ENCODE data around the gene METTL25B. TPM values are rescaled to one million over a fixed set of nuclear protein-coding genes. Genes with fewer than 3 reads are reported as not detected.

Gene METTL25B
- total and polyA plus RNA-seq, 4 donors = 6.9 to 13.5 (median 11.5) TPM

DNA sequence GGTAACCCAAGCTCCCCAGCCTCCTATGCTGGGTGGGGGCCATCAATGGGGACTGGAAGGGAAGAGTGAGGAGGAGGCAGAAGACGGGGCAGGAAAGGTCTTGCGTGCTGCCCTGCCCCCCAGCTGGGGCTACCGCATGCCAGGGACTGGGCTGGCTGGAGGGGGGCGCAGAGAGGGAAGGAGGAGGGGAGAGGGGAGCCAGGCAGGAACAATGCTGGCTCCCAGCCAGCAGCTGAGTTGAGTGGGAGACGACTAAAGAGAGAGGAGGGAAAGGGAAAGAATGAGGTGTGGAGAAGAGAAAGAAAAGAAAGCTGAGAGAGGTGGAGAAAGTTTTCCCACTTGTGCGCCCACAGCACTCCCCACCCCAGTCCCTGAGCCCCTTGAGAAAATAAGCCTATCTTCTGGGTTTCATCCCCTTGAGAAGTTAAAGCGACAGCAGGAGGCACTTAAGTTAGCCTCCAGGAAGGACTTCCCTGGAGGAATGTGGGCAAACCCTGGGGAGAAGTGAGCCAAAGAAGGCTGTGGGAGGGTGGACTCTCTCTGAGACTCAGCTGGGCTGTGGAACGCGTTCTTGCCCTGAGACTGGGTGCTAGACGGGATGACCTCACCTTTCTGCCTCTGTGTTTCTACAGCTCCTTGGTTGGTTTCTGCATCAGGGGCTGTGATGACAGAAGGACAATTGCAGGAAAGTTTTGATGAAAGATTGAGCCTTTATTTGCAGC, 38.2 kb upstream of the METTL25B start:
- Histone ChIP-seq H3K36me3 (ENCODE audit: control insufficient read depth in 4 of 4, insufficient read depth in 3 of 4, low read depth in 1 of 4, low read length in 3 of 4) (no peaks in the 10 kb centered on the region), H3K4me1 (ENCODE audit: control insufficient read depth in 4 of 4, insufficient read depth in 4 of 4, low read length in 3 of 4) (peaks cover 0 to 5% (median 3%) of the 10 kb centered on the region in 4 donors), H3K27me3 (ENCODE audit: control insufficient read depth in 4 of 4, insufficient read depth in 4 of 4, low read length in 3 of 4) (peaks cover 0 to 2% (median under 1%) of the 10 kb centered on the region in 4 donors), H3K9me3 (ENCODE audit: control insufficient read depth in 4 of 4, low read length in 3 of 4) (no peaks in the 10 kb centered on the region), H3K4me3 (ENCODE audit: low read depth in 1 of 3, low read length in 3 of 3) (no peak overlapping the region), H3K9ac (ENCODE audit: low read depth in 1 of 2, low read length in 2 of 2) (no peak overlapping the region), H3K27ac (ENCODE audit: low read depth in 1 of 2, low read length in 2 of 2) (no peak overlapping the region)
- no peak for DNase-seq (ENCODE audit: low spot score)
- TF ChIP-seq, protein P1, sequence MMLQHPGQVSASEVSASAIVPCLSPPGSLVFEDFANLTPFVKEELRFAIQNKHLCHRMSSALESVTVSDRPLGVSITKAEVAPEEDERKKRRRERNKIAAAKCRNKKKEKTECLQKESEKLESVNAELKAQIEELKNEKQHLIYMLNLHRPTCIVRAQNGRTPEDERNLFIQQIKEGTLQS (IDR thresholded peaks at IDR 0.05) = no peak
- TF ChIP-seq, protein P2, sequence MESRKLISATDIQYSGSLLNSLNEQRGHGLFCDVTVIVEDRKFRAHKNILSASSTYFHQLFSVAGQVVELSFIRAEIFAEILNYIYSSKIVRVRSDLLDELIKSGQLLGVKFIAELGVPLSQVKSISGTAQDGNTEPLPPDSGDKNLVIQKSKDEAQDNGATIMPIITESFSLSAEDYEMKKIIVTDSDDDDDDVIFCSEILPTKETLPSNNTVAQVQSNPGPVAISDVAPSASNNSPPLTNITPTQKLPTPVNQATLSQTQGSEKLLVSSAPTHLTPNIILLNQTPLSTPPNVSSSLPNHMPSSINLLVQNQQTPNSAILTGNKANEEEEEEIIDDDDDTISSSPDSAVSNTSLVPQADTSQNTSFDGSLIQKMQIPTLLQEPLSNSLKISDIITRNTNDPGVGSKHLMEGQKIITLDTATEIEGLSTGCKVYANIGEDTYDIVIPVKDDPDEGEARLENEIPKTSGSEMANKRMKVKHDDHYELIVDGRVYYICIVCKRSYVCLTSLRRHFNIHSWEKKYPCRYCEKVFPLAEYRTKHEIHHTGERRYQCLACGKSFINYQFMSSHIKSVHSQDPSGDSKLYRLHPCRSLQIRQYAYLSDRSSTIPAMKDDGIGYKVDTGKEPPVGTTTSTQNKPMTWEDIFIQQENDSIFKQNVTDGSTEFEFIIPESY (IDR thresholded peaks at IDR 0.05) = no peak
- no peak for TF ChIP-seq GABPA (IDR thresholded peaks at IDR 0.05 in 1 of 2, conservative IDR thresholded peaks at IDR 0.05 in 1 of 2)
- TF ChIP-seq RXRA (IDR thresholded peaks at IDR 0.05) = no peak
- TF ChIP-seq NR2F2 (IDR thresholded peaks at IDR 0.05) = no peak
- TF ChIP-seq SP1 (IDR thresholded peaks at IDR 0.05) = no peak
- TF ChIP-seq, protein P3, sequence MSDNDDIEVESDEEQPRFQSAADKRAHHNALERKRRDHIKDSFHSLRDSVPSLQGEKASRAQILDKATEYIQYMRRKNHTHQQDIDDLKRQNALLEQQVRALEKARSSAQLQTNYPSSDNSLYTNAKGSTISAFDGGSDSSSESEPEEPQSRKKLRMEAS (IDR thresholded peaks at IDR 0.05) = no peak
- no peak for TF ChIP-seq TAF1 (conservative IDR thresholded peaks at IDR 0.05)
- TF ChIP-seq EGR1 (IDR thresholded peaks at IDR 0.05; ENCODE audit: low read depth in 2 of 2) = no peak
- WGBS = 27% methylated on average over 10 of the region's 10 CpGs

DNA sequence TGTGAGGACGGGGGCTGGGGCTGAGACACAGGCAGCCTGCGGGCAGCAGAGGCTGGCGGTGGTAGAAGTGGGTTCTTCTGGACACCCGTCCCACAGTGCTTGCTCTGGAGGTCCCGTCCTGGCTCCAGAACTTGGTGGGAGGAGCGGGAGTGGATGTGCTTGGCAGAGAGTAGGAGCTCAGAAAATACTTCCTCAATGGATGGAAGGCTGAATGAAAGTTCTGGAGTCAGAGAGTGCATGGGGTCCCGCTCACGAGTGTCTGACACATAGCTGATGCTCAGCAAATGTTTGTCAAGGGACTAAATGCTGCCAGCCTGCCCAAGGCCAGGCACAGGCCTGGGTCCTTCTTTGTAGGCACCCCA, 37.6 kb upstream of the METTL25B start:
- H3K27me3 ChIP-seq (ENCODE audit: control insufficient read depth in 4 of 4, insufficient read depth in 4 of 4, low read length in 3 of 4) = peaks cover 0 to 2% (median under 1%) of the 10 kb centered on the region in 4 donors
- no peak overlapping the region for H3K9ac ChIP-seq (ENCODE audit: low read depth in 1 of 2, low read length in 2 of 2)
- no peak overlapping the region for H3K4me3 ChIP-seq (ENCODE audit: low read depth in 1 of 3, low read length in 3 of 3)
- peaks cover 0 to 5% (median 3%) of the 10 kb centered on the region in 4 donors for H3K4me1 ChIP-seq (ENCODE audit: control insufficient read depth in 4 of 4, insufficient read depth in 4 of 4, low read length in 3 of 4)
- H3K36me3 ChIP-seq (ENCODE audit: control insufficient read depth in 4 of 4, insufficient read depth in 3 of 4, low read depth in 1 of 4, low read length in 3 of 4) = no peaks in the 10 kb centered on the region
- no peak for DNase-seq (ENCODE audit: low spot score)
- no peak overlapping the region for H3K27ac ChIP-seq (ENCODE audit: low read depth in 1 of 2, low read length in 2 of 2)
- TF ChIP-seq, protein P1 (IDR thresholded peaks at IDR 0.05) = no peak
- TF ChIP-seq EGR1 (IDR thresholded peaks at IDR 0.05; ENCODE audit: low read depth in 2 of 2) (no peak), HNF4G (IDR thresholded peaks at IDR 0.05) (no peak), SP1 (IDR thresholded peaks at IDR 0.05) (no peak), JUND (IDR thresholded peaks at IDR 0.05) (no peak), HNF4A (conservative IDR thresholded peaks at IDR 0.05) (no peak), TAF1 (conservative IDR thresholded peaks at IDR 0.05) (no peak), GABPA (IDR thresholded peaks at IDR 0.05 in 1 of 2, conservative IDR thresholded peaks at IDR 0.05 in 1 of 2) (no peak), NR2F2 (IDR thresholded peaks at IDR 0.05) (no peak), FOXA1 (IDR thresholded peaks at IDR 0.05) (no peak), RAD21 (IDR thresholded peaks at IDR 0.05) (no peak), YY1 (IDR thresholded peaks at IDR 0.05) (no peak), RXRA (IDR thresholded peaks at IDR 0.05) (no peak), FOXA2 (IDR thresholded peaks at IDR 0.05) (no peak)
- TF ChIP-seq, protein P3 (IDR thresholded peaks at IDR 0.05) = no peak
- TF ChIP-seq, protein P2 (IDR thresholded peaks at IDR 0.05) = no peak
- TF ChIP-seq, protein P4, sequence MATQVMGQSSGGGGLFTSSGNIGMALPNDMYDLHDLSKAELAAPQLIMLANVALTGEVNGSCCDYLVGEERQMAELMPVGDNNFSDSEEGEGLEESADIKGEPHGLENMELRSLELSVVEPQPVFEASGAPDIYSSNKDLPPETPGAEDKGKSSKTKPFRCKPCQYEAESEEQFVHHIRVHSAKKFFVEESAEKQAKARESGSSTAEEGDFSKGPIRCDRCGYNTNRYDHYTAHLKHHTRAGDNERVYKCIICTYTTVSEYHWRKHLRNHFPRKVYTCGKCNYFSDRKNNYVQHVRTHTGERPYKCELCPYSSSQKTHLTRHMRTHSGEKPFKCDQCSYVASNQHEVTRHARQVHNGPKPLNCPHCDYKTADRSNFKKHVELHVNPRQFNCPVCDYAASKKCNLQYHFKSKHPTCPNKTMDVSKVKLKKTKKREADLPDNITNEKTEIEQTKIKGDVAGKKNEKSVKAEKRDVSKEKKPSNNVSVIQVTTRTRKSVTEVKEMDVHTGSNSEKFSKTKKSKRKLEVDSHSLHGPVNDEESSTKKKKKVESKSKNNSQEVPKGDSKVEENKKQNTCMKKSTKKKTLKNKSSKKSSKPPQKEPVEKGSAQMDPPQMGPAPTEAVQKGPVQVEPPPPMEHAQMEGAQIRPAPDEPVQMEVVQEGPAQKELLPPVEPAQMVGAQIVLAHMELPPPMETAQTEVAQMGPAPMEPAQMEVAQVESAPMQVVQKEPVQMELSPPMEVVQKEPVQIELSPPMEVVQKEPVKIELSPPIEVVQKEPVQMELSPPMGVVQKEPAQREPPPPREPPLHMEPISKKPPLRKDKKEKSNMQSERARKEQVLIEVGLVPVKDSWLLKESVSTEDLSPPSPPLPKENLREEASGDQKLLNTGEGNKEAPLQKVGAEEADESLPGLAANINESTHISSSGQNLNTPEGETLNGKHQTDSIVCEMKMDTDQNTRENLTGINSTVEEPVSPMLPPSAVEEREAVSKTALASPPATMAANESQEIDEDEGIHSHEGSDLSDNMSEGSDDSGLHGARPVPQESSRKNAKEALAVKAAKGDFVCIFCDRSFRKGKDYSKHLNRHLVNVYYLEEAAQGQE (IDR thresholded peaks at IDR 0.05) = no peak
- TF ChIP-seq, protein P5, sequence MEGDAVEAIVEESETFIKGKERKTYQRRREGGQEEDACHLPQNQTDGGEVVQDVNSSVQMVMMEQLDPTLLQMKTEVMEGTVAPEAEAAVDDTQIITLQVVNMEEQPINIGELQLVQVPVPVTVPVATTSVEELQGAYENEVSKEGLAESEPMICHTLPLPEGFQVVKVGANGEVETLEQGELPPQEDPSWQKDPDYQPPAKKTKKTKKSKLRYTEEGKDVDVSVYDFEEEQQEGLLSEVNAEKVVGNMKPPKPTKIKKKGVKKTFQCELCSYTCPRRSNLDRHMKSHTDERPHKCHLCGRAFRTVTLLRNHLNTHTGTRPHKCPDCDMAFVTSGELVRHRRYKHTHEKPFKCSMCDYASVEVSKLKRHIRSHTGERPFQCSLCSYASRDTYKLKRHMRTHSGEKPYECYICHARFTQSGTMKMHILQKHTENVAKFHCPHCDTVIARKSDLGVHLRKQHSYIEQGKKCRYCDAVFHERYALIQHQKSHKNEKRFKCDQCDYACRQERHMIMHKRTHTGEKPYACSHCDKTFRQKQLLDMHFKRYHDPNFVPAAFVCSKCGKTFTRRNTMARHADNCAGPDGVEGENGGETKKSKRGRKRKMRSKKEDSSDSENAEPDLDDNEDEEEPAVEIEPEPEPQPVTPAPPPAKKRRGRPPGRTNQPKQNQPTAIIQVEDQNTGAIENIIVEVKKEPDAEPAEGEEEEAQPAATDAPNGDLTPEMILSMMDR (IDR thresholded peaks at IDR 0.05; ENCODE audit: low read depth, low read length, missing input control) = no peak
- H3K9me3 ChIP-seq (ENCODE audit: control insufficient read depth in 4 of 4, low read length in 3 of 4) = no peaks in the 10 kb centered on the region
- WGBS = 51% methylated on average over 8 of the region's 8 CpGs

All from liver (tissue), 9 donors.